Measurements from ENCODE around the gene VAMP5. TPM values are rescaled to one million over a fixed set of nuclear protein-coding genes. Genes with fewer than 3 reads are reported as not detected.

VAMP5 gene
- total RNA-seq, 4 donors from 2014 or later, result 39.6 to 91.6 (median 55.6) TPM

DNA sequence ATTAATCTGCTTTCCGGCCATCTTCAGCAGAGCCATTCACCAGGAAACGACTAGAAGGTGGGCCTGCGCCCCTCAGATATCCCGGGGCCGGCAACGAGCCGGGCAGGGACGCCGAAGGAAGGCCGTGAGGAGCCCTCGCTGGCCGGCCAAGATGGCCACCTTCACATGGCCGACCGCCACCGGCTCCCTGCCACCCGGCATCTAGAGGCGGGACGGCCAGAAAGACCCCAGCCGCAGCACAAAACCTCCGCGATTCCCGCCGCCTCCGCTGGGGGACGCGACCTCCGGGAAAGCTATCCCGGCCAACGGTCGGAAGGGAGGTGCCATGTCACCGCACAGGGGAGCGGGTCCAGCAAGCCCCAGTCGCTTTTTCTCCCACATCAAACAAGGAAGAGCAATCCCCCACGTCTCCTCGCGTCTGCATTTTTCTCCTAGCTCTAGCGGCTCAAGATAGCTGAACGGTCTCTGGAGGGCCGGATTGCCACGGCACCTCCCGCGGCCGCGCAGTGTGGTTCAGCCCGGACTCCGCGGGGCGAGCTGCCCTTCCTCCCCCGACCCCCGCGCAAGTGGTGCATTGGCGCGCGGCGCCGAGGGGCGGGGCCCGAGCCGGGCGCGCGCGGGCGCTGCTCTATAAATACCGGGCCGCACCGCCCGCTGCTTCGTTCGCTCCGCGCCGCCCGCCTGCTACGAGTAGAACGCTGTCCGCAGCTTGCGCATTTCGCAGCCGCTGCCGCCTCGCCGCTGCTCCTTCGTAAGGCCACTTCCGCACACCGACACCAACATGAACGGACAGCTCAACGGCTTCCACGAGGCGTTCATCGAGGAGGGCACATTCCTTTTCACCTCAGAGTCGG lies 45.5 kb upstream of the VAMP5 start, which contains the start of gene MAT2A:
Gene MAT2A (plus strand): TSS at position 662 of the 854 bp plus-strand sequence. CDS start 120 bp downstream, at position 782.
- TF ChIP-seq EP300 (IDR thresholded peaks at IDR 0.05) (peak; percentile 60 to 99), POLR2A (IDR thresholded peaks at IDR 0.05) (peak; percentile 99 to 100)
- TF ChIP-seq, protein P1, sequence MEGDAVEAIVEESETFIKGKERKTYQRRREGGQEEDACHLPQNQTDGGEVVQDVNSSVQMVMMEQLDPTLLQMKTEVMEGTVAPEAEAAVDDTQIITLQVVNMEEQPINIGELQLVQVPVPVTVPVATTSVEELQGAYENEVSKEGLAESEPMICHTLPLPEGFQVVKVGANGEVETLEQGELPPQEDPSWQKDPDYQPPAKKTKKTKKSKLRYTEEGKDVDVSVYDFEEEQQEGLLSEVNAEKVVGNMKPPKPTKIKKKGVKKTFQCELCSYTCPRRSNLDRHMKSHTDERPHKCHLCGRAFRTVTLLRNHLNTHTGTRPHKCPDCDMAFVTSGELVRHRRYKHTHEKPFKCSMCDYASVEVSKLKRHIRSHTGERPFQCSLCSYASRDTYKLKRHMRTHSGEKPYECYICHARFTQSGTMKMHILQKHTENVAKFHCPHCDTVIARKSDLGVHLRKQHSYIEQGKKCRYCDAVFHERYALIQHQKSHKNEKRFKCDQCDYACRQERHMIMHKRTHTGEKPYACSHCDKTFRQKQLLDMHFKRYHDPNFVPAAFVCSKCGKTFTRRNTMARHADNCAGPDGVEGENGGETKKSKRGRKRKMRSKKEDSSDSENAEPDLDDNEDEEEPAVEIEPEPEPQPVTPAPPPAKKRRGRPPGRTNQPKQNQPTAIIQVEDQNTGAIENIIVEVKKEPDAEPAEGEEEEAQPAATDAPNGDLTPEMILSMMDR (IDR thresholded peaks at IDR 0.05), result peak; percentile 58 to 94 (median 76)
- Histone ChIP-seq H3K27me3 (no peaks in the 10 kb centered on the region), H3K9me3 (no peaks in the 10 kb centered on the region), H3K4me3 (peak within 1 kb of the TSS; percentile 71 to 98 (median 82)), H3K4me1 (peaks cover 0 to 50% (median 26%) of the 10 kb centered on the region in 4 donors), H3K36me3 (peaks cover 7 to 28% (median 22%) of the 10 kb centered on the region in 3 donors), H3K27ac (peak within 1 kb of the TSS; percentile 97 to 99 (median 98))
- WGBS, 2 donors, result 0 to 1% methylated on average over 29 to 62 of the region's 92 CpGs
- DNase-seq (ENCODE audit: low spot score in 2 of 2), result peak; percentile 89 to 93

DNA sequence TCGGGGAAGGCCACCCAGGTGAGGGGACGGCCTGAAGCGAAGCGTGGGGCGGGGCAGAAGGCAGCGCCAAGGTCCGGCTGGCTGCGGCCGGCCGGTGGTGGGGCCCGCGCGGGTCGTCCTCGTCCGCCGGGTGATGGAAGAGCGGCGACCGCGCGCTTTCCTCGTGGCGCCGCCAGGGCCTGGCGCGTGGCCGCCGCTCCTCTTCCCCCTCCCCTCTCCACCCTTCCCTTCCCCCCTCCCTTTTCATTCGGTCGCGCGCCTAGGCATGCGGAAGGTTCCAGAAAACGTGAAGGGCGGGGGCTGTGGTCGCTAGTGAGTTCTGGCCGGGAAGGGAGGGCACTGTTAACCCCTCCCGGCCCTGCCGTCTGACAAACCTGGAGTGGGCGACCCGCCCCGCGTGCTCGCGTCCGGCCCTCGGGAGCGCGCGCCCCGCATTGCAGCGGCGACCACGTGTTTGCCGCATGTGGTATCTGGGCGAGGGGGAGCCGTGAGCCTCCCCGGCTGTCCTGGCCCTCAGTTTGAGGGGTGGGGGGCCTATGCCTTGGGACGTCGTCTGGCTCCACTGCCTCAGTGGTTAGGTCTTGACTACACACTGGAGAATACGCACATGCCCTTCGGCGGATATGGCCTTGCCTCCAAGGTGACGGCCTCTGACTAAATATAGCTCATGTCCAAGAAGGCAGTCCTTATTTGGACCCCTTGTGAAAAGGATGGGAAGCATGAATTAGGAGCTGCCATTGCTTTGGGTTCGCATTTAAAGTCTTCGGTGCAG lies 44.7 kb upstream of the VAMP5 start:
- Histone ChIP-seq H3K9me3 (no peaks in the 10 kb centered on the region), H3K4me3 (peak overlapping the region; percentile 71 to 98 (median 82)), H3K36me3 (peaks cover 10 to 36% (median 26%) of the 10 kb centered on the region in 3 donors), H3K4me1 (peaks cover 0 to 52% (median 26%) of the 10 kb centered on the region in 4 donors), H3K27me3 (no peaks in the 10 kb centered on the region), H3K27ac (peak overlapping the region; percentile 97 to 99 (median 98))
- WGBS, 2 donors, result 0 to 1% methylated on average over 45 to 48 of the region's 67 CpGs
- DNase-seq (ENCODE audit: low spot score in 2 of 2), result peak; percentile 53 to 57
- peak in 1 of 2 donors; percentile 59 for TF ChIP-seq EP300 (IDR thresholded peaks at IDR 0.05)
- TF ChIP-seq, protein P1 (IDR thresholded peaks at IDR 0.05), result peak in 1 of 5 experiments; percentile 11
- no peak for TF ChIP-seq POLR2A (IDR thresholded peaks at IDR 0.05)

DNA sequence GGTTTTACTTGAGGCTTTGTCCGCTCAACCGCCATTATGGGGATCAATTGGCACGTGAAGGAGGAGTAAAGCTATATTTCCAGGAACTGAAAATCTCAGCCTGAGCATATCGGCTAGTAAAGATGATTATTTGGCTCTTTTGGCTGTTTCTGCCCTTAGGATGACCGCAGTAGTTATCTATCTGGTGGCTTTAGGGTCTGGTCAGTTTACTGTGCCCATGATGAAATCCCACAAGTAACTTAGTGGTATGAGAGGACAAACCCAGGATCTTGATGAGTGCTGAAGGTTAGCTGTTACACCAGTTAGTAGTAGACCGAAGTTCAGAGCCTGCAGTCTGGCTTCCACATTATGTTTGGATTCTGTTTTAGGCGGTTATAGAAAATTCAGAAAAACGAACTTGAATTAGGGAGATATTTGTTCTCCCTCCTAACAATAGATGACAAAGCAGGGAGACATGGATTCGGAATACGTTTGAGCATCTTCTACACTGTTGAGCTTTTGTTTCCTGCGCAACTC lies 44.0 kb upstream of the VAMP5 start:
- H3K4me3 ChIP-seq, result peak overlapping the region; percentile 71 to 98 (median 82)
- TF ChIP-seq, protein P1 (IDR thresholded peaks at IDR 0.05), result no peak
- TF ChIP-seq EP300 (IDR thresholded peaks at IDR 0.05) (no peak), POLR2A (IDR thresholded peaks at IDR 0.05) (no peak)
- H3K9me3 ChIP-seq, result no peaks in the 10 kb centered on the region
- H3K27me3 ChIP-seq, result no peaks in the 10 kb centered on the region
- peaks cover 0 to 53% (median 26%) of the 10 kb centered on the region in 4 donors for H3K4me1 ChIP-seq
- WGBS, 2 donors, result 3 to 7% methylated on average over 11 of the region's 11 CpGs
- H3K27ac ChIP-seq, result peak overlapping the region; percentile 97 to 99 (median 98)
- DNase-seq (ENCODE audit: low spot score in 2 of 2), result no peak
- peaks cover 11 to 41% (median 32%) of the 10 kb centered on the region in 3 donors for H3K36me3 ChIP-seq

DNA sequence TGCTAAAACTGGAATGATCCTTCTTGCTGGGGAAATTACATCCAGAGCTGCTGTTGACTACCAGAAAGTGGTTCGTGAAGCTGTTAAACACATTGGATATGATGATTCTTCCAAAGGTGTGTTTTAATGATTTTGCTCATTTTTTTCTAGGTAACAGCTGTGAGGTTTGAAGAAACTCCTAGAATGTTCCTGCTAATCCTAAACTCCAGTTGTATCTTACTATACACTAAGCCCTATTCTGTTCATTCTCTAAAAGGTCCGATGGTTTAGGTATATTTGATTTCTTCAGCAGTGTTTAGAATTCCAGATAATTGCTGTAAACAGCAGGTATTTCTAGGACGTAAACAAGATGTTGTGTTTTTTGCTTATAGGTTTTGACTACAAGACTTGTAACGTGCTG lies 43.0 kb upstream of the VAMP5 start:
- Histone ChIP-seq H3K36me3 (peaks cover 11 to 52% (median 40%) of the 10 kb centered on the region in 3 donors), H3K4me3 (peak overlapping the region in 3 of 4 donors; percentile 71 to 98 (median 79)), H3K9me3 (no peaks in the 10 kb centered on the region), H3K4me1 (peaks cover 0 to 50% (median 26%) of the 10 kb centered on the region in 4 donors), H3K27ac (peak overlapping the region; percentile 10 to 98 (median 57)), H3K27me3 (no peaks in the 10 kb centered on the region)
- no peak for DNase-seq (ENCODE audit: low spot score in 2 of 2)
- 50% methylated on average over 4 of the region's 4 CpGs for WGBS, 2 donors
- TF ChIP-seq, protein P1 (IDR thresholded peaks at IDR 0.05), result no peak
- no peak for TF ChIP-seq POLR2A (IDR thresholded peaks at IDR 0.05)
- TF ChIP-seq EP300 (IDR thresholded peaks at IDR 0.05), result no peak
